ENCODE measurements around the gene DIAPH2.

DIAPH2 gene

DNA sequence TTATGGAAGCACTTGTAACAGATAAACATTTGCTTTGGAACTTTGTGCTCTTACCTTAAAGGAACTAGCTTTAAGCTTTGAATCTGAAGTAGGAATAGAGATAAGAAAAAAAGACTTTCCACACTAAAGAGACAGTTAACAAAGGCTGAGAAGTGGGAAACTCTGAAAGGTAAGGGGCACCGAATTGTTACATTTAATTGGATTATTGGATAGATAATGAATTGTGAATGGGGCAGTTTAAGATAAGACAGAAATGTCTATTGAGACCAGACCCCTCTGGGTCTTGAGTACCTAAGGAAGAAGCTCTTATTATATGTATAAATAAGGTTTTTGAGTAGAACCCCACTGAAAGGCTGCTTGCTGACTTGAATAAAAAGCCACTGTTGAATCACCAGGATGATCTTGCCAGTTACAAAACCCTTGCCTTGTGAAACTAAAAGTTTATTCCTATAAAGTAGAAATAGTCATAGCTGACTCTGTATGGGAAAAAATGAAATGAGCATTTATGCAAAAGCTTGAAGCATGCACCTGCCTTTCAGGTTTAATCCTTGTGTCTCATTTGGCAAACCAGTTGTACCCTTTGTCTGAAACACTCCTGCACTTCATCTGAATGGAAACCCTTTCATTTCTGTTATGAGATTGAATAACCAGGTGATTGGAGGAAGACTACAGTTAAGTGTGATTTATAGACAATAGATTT lies 622.3 kb downstream of the DIAPH2 start:
- DNase-seq (ENCODE audit: low read depth, low spot score) = no peak

DNA sequence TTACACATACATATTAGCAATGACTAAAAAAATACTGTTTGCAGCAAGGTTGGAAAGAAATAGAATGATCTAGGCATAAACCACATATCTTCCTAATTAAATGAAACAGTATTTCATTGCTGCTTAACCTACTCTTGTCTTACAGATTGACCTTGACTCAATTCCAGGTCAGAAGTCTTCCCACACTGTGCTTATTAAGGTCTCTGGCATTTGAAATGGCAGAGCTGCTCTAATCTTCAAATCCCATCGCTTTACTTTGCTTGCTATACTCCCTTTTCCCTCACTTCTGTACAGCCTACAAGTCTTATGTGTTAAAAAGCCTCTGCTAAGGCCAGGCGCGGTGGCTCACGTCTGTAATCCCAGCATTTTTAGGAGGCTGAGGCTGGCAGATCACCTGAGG lies 623.5 kb downstream of the DIAPH2 start:
- no peak for DNase-seq (ENCODE audit: low read depth, low spot score)

DNA sequence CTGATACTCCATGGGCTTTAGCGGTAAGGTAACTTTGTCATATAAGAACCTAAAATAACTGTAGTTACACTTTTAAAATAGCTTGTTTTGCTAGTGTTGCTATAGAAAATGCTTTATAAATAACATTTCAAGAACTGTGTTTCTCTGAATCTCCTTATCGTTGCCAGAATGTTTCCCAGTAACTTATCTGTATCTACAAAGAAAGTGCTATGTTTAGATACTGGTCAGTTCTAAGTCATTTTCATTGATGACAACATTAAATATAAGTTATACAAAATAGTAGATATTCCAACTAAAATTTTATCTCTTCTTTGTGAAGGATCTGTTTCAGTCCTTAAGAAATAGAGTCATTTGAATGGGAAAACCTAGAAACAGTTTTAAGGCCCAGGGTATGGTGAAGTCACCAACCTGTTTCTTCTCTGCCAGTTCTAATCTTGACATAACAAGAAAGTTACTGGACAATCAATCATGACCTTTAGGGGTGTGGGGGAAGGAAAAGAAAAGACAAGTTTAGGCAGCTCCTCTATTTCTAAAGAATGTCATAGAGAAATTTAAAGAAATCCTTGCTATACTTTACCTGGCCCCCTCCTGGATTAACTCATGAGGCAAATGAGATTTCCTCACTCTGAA lies 625.0 kb downstream of the DIAPH2 start:
- DNase-seq (ENCODE audit: low read depth, low spot score) = no peak

DNA sequence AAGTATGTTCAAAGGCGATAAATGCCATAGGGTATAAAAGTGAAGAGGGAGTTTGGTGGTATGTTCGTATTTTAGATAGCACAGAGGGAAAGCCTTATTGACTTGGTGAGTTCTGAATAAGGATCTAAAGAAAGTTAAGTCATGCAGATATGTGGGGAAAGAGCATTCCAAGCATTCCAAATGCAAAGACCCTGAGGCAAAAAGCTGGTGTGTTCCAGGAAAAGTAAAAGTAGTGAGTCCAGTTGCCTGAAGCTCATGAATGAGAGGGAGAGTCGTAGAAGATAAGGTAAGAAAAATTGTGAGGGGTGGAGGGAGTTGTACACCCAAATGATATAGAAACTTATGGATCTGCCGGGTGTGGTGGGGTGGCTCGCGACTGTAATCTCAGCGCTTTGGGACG lies 625.7 kb downstream of the DIAPH2 start:
- no peak for DNase-seq (ENCODE audit: low read depth, low spot score)

DNA sequence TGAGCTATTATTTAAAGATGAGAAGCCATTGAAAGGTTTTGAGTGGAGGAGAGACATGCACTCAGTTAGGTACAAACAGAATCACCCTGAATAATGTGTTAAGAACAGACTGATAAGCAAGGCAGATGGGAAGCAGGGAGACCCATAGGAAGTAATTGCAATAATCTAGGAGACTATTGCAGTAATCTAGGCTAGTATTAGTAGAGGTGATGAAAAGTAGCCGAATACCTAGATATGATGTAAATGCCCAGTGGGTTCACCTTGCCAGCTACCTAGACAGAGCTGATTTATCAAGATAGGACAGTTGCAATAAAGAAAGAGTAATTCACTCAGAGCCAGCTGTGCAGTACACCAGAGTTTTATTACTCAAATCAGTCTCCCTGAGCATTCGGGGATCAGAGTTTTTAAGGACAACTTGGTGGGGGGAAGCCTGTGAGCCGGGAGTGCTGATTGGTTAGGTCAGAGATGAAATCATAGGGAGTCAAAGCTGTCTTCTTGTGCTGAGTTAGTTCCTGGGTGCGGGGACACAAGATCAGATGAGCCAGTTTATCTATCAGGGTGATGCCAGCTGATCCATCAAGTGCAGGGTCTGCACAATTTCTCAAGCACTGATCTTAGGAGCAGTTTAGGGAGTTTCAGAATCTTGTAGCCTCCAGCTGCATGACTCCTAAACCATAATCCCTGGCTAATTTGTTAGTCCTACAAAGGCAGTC lies 626.6 kb downstream of the DIAPH2 start:
- DNase-seq (ENCODE audit: low read depth, low spot score) = no peak

DNA sequence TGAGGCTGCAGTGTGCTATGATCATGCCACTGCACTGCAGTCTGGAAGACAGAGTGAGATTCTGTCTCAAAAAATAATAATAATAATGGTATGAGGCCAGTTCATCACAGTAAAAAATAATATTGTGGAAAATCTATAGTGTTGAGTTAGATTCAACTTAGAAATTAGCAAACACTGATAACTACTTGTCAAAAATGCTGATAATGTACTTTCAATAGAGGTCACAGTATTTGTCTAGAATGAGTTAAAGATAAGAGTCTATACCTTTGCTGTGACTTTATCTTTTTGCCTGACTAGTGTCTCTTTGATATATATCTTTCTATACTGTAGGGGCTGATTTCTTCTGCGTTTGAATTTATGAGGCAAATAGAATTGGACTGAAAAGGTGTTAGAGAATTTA lies 629.7 kb downstream of the DIAPH2 start:
- no peak for DNase-seq (ENCODE audit: low read depth, low spot score)

DNA sequence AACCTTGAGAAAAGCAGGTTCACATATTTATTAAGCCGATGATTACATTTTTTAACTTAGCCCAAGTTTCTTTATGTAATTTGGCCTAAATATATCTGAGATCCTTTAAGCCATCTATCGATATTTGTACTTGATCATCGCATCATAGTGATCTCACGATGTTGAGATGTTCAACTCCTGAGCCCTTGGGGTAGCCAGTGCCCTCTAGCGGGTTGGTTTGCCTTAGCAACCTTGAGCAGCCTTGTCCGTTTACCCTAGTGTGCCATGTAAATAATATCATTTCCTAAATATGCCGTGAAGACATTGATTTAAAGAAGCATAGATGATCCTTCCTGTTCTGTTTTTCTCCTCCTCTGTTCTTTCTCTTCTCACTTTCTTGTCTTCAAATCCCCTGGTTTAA lies 631.3 kb downstream of the DIAPH2 start:
- no peak for DNase-seq (ENCODE audit: low read depth, low spot score)

DNA sequence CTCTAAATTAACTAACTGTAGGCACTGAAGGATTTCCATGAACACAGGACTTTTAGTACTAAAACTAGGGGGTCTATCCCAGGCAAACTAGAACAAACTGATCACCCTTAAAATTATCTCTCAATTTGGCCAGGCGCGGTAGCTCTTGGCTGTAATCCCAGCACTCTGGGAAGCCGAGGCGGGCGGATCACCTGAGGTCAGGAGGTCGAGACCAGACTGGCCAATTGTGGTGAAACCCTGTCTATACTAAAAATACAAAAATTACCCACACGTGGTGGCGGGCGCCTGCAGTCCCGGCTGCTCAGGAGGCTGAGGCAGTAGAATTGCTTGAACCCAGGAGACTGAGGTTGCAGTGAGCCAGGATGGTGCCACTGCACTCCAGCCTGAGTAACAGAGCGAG lies 635.7 kb downstream of the DIAPH2 start:
- no peak for DNase-seq (ENCODE audit: low read depth, low spot score)

DNA sequence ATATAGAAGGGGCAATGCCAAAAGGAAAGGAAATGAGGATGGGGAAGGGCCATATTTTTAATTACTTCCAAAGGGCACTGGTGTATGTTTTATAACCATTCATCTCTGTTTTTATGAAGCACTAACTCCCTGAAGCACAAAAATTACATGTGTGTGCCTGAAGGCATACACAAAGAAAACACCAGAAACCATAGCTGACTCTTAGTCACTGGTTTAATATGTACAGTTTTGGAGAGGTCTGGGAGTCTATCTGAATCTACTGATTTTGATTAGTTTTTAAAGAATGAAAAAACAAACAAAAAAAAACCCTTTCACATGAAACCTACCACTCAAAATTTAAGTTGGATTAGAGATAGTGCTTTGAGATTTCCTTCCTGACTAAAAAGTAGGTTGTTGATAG lies 637.8 kb downstream of the DIAPH2 start:
- no peak for DNase-seq (ENCODE audit: low read depth, low spot score)

DNA sequence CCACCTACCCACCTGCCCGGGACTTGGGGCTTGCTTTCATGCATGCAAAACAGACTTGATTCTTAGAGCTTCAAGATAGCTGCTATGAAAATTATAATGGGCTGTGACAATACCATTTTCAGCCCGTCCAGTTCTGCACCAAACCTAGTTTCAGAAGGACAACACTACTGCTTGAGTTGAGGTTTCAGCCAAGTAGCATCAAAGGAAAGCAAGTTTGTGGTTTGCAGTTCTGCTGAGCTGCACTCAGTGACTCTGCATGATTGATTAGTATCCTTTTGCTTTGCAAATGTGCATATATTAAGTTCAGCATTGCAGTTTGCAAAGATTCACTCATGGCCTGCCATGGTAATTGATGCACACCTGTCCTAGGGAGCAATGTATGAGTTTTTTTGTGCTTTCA lies 641.8 kb downstream of the DIAPH2 start:
- DNase-seq (ENCODE audit: low read depth, low spot score) = no peak

DNA sequence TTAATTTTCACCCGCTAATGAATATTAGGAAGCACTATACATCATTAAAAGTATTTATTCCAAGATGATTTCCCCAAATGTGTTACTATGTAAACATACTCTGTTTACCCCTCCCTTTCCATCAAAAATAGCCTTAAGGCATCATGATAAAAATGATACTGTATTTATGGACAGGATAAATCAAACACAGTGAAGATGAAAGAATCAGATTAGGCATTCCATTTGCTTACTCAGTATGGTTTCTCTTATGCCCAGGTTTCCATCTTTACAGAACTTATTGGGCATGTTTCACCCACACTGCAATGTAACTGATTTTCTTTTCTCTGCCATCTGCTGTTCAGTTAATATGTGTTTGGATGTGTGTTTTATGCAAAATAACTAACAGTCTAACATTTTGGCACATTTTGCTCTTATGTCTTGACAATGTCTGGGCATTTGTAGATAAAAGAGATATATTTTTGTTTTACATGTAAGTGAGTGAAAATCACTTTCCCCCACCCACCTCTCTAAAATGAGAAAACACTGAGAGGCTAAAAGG lies 644.3 kb downstream of the DIAPH2 start:
- no peak for DNase-seq (ENCODE audit: low read depth, low spot score)

DNA sequence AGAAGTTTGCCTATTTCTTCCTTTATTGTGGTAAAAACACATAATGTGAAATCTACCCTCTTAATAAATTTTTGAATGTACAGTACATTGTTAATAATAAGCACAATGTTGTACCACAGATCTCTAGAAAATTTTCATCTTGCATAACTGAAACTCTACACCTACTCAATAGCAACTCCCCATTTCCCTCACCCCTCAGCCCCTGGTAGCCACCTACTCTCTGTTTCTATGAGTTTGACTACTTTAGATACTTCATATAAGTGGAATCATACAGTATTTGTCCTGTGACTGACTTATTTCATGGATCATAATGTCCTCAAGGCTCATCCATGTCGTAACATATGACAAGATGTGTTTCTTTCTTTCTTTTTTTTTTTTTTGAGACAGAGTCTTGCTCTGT lies 645.5 kb downstream of the DIAPH2 start:
- DNase-seq (ENCODE audit: low read depth, low spot score) = no peak

DNA sequence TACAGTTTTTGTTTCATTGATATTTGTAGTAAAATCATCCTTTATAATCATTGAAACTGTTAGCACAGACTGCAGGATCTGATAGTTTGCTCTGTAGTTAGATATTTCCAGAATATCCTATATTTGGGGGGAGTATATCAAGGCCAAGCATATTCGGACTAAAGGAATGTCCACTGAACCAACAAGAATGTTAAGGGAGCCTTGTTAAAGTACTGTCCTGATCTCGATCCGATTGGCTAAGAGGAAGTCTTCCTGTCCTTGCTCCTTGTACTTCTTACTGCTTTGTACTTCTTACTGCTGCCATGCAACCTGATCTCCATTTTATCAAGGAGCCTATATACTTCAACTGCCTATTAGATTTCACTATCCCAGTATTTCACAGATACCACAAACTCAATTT lies 648.3 kb downstream of the DIAPH2 start:
- DNase-seq (ENCODE audit: low read depth, low spot score) = no peak

DNA sequence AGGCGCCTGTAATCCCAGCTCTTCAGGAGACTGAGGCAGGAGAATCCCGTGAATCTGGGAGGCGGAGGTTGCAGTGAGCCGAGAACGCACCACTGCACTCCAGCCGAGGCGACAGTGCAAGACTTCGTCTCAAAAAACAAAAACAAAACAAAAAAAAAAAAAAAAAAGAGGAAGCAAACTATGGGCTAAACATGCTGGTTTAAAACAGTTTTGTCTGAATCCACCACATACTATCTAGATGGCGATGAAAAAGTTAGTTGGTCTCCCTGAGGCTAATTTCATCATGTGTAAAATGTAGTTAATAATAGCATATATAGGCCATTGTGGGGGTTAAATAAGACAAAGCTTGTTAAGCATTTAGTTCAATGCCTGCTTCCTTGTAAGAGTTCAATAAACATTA lies 650.2 kb downstream of the DIAPH2 start:
- DNase-seq (ENCODE audit: low read depth, low spot score) = no peak

DNA sequence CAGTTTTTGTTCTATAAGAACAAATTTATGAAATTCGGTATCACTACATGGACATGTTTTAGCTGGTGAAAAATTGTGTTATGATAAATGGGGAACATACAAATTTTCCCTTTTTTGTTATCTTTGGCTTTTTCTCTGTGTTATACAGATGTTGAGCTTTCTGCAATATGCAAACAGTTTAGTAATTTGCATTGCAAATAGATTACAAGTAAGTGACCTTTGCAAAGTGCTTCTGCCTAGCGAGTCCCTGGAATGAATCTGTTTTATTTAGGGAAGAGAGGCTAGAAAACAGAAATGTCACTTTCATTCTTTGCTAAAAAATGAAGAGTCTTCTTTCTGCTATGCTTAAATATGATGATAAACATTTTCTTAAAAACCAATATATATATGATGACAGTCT lies 660.1 kb downstream of the DIAPH2 start:
- DNase-seq (ENCODE audit: low read depth, low spot score) = no peak

DNA sequence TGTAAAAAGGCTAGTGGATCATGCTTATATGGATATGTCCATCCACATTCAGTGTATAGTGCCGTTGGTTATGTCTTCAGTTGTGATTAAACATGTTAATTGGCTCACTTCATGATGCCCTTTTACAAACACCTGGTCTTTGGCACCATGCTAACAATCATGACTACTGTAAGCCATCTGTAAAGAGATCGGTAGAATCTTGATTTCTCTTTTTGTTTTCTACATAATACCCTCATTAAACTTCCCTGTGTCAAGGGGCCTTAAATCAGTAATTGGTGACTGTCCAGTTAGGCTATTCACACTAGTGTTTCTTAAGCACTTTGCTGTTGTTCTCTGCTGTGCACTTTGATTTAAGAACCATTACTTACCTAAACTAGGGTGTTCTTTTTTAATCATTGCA lies 674.3 kb downstream of the DIAPH2 start:
- no peak for DNase-seq (ENCODE audit: low read depth, low spot score)

DNA sequence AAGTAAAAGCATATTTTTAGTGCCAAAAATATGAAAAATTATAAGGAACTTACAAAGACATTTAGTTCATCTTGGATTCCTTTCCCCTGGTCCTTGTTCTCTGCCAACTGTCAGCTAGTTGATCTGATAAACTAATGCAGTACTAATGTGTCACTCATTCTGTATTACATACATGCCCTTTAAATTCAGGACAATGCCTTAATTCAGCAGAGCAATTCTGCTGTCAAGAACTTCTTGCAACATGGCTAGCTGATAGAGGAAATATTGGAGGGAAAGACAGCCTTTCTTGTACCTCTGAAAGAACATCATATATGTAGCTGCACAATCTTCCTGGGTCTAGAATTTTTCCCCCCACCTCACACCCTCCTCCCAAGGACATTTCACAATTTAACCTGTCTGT lies 679.2 kb downstream of the DIAPH2 start:
- no peak for DNase-seq (ENCODE audit: low read depth, low spot score)

DNA sequence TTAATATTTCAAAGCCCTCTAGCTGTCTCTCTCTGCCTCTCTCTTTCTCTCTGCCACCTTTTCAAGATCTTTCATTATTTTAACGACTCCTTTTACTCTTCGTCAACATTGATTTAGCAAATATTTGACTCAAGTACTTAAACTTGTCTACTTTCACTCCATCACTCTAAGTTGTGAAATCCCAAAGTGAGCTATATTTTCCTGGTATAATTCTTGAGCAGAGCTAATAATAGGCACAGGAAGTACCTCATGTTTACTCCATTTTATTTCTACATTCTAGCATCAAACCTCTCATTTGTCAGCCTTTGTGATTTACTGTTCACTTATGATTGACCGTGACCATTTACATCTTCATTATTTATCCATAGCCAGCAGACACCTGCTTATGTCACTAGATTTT lies 681.6 kb downstream of the DIAPH2 start:
- DNase-seq (ENCODE audit: low read depth, low spot score) = no peak

DNA sequence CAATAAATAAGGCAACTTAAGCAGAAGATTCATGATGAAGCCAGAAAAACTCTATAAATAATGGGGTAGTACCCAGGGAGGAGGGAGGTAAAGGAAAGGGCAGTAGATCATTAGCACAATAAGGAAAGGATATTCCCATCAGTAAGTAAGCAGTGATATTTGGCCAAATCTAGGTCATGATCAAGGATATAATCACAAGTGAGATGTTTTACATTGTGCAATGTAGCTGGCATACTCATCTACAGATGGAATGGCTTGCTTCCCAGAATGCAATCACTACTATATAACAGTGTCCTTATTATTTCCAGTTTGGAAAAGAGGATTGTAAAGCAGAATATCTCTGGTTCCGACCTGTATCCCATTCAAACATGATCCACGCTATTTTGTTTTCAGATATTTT lies 682.5 kb downstream of the DIAPH2 start:
- DNase-seq (ENCODE audit: low read depth, low spot score) = no peak

DNA sequence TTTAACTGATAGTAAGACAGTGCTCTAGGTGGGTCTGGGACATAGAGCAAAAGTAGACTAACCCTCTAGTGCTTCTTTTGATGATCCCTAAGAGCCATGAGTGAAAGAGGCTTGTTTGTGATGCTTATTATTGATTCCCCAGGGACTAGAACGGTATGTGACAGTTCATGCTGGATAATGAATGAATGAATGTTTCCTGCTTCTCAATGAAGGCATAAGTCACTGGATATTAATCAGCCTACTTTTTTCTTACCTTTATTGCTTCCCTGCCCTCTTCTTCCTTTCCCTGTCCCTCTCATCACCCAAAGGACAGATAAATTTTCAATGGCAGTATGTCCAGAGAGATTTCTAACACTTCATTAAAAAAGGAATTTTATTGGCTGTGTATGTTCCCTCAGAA lies 685.3 kb downstream of the DIAPH2 start:
- DNase-seq (ENCODE audit: low read depth, low spot score) = no peak

DNA sequence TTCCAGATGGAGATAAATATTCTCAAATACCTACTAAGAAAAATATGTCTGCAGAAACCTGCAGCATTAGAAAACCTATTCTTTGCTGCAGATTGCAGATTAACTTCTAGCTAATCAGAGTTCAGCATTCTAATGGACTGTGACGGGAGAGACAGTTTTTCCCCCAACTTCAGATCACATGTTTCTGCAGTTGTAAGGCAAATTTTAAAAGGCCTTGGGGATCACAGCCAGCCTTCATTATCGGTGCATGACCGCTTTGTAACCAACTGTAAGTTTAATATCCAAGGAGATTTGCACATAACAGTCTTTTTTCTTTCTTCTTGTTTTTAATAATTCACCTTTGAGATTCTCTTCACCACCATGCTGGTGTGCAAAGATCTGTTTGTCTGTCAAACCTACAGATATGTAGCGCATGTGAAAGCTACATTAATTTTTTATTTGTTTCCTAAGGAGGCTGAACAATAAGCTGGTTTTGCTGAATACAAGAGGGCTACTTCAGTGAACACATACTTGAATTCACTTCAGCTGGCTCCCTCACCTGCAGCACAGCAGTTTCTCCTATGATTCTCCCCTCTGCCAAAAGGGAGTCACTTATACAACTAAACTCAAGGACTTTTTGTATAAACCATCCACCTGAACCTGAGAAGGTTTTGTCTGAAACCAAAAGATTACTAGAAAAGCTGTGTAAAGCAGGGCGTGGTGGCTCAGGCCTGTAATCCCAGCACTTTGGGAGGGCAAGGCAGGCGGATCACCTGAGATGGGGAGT lies 687.5 kb downstream of the DIAPH2 start:
- DNase-seq (ENCODE audit: low read depth, low spot score) = no peak

DNA sequence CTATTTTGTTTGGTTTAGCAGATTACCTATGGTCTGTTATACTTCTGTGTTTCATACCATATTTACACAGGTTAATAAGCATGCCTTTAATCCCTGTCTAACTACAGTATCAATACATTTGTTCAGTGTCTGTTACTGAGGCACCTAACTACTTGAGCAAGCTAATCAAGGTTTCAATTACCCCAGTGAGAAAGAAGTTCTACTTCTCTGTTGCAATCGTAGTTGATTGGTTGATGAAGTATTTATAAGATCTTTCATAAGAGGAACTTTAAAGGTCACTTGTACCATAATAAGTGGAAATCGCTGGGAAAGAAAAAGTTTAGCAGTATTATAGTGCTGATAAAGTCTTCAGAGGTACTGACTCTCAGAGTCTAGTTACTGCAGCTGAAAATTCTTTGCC lies 689.6 kb downstream of the DIAPH2 start:
- DNase-seq (ENCODE audit: low read depth, low spot score) = no peak

Data from activated naive CD8-positive, alpha-beta T cell treated with anti-CD3 and anti-CD28 coated beads, Interleukin-2, amount 50 U/mL, for 16 hours (primary cell).